ENCODE data around the gene PHF21B. TPM values are rescaled to one million over a fixed set of nuclear protein-coding genes. Genes with fewer than 3 reads are reported as not detected.
A peak's percentile ranks its signal among the peaks of the same experiment; 100 is the strongest.

Gene PHF21B
- total and polyA plus RNA-seq, 2 of the 8 experiments (the other 6 are each of a cell fraction or from before 2014, with no cell fraction given), result 19.3 to 68.1 TPM

DNA sequence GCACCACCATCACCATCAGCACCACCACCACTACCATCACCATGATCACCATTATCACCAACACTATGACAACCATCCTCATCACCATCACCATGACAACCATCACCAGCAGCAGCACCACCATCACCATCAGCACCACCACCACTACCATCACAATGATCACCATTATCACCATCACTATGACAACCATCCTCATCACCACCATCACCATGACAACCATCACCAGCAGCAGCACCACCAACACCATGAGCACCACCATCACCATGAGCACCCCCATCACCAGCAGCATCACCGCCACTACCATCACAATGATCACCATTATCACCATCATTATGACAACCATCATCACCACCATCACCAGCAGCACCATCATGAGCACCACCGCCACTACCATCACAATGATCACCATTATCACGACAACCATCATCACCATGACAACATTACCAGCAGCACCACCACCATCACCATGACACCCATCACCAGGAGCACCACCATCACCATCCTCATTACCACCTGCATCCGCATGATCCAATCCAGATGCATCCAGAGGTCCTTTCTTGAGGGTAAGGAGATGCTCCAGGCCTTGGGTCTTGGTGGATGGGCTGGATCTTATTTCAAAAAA lies 23.8 kb downstream of the PHF21B start:
- Histone ChIP-seq H4K8ac (ENCODE audit: extremely low read depth, insufficient read depth, low read length) (no peak overlapping the region), H3K56ac (replicated peaks; ENCODE audit: insufficient read length, low read depth, low read length) (no peak overlapping the region)
- FAIRE-seq, result no peak

More for the DNA sequence above, 23.8 kb downstream of the PHF21B start:
- ChIA-PET CTCF (ENCODE audit: partially characterized antibody) (interaction anchor here (0.5 to 1.3 kb wide), 2 partner anchors 9 to 98 kb away, joined by 4 to 5 read pairs; no protein-coding TSS in a partner anchor), POLR2A (ENCODE audit: partially characterized antibody) (interaction anchor here (1.0 to 17.9 kb wide), 9 partner anchors 9 to 63 kb away, joined by 3 to 224 read pairs (median 7); partner anchors contain the start of gene PHF21B)
- Histone ChIP-seq H2BK5ac (ENCODE audit: low read depth, low read length) (no peak overlapping the region), H3K4me1 (replicated peaks in 1 of 4; ENCODE audit: control insufficient read depth in 3 of 4, insufficient read depth in 4 of 4, low read length in 3 of 4) (peaks cover 0 to 5% (median 2%) of the 10 kb centered on the region in 4 experiments; a peak in 3 of 7 replicates), H2BK20ac (ENCODE audit: low read length) (no peak overlapping the region), H3K36me3 (ENCODE audit: control insufficient read depth in 2 of 4, insufficient read depth in 4 of 4, low read length in 3 of 4) (peaks cover 0 to 53% (median 31%) of the 10 kb centered on the region in 4 experiments; a peak in 5 of 8 replicates), H4K5ac (ENCODE audit: insufficient read length, low read depth, low read length) (no peak overlapping the region), H3K4me2 (ENCODE audit: insufficient read depth in 1 of 2, low read depth in 2 of 2, low read length in 2 of 2) (peak overlapping the region in 1 of 2 experiments; percentile 10; a peak in 1 of 4 replicates), H3K4me3 (ENCODE audit: extremely low read depth in 1 of 4, insufficient read depth in 2 of 4, low read depth in 3 of 4, low read length in 4 of 4) (no peak overlapping the region), H3K27me3 (replicated peaks in 1 of 4; ENCODE audit: control insufficient read depth in 3 of 4, extremely low read depth in 1 of 4, insufficient read depth in 3 of 4, low read length in 3 of 4) (no peaks in the 10 kb centered on the region), H3K9ac (replicated peaks in 1 of 4; ENCODE audit: extremely low read depth in 1 of 4, low read depth in 3 of 4, low read length in 3 of 4) (no peak overlapping the region), H3K4ac (replicated peaks; ENCODE audit: insufficient read length, low read depth, low read length) (no peak overlapping the region), H4K91ac (replicated peaks; ENCODE audit: insufficient read length, low read length) (no peak overlapping the region), H2AK5ac (ENCODE audit: low read depth, low read length) (no peak overlapping the region), H3K79me1 (ENCODE audit: low read depth, low read length) (peaks cover 42% of the 10 kb centered on the region), H2BK12ac (ENCODE audit: low read depth, low read length) (no peak overlapping the region), H4K20me1 (replicated peaks in 1 of 2; ENCODE audit: control insufficient read depth in 1 of 2, insufficient read depth in 2 of 2, low read length in 2 of 2) (peaks cover 45 to 56% of the 10 kb centered on the region in 2 experiments), H3K9me3 (ENCODE audit: insufficient read depth in 2 of 2, low read depth in 1 of 2, low read length in 1 of 2) (peaks cover 0 to 4% of the 10 kb centered on the region in 2 experiments; a peak in 1 of 4 replicates), H2AFZ (ENCODE audit: low read length) (no peak overlapping the region), H3K79me2 (ENCODE audit: control insufficient read depth in 1 of 2, insufficient read depth in 2 of 2, low read length in 2 of 2) (peaks cover 43 to 97% of the 10 kb centered on the region in 2 experiments), H3K14ac (ENCODE audit: insufficient read length) (no peak overlapping the region), H2BK120ac (replicated peaks; ENCODE audit: low read depth, low read length) (no peak overlapping the region), H2BK15ac (ENCODE audit: low read length) (no peak overlapping the region), H3K23me2 (ENCODE audit: low read depth, low read length) (peaks cover 10% of the 10 kb centered on the region; the same call in 1 of the 2 replicates), H3K27ac (ENCODE audit: low read depth, low read length) (no peak overlapping the region), H3K23ac (ENCODE audit: insufficient read length) (no peak overlapping the region), H3K18ac (ENCODE audit: extremely low read depth, low read length) (no peak overlapping the region)
- DNase-seq (ENCODE audit: low read depth in 1 of 2, low spot score in 2 of 2), result no peak
- TF ChIP-seq POLR2AphosphoS5 (IDR thresholded peaks at IDR 0.05; ENCODE audit: low read depth, low read length) (peak; percentile 61; the same call in 1 of the 2 replicates), POU5F1 (IDR thresholded peaks at IDR 0.05; ENCODE audit: low read depth, low read length) (no peak)
- WGBS, 2 experiments (ENCODE audit: extremely low coverage in 1 of 2, insufficient coverage in 1 of 2, insufficient read length in 1 of 2, insufficient replicate concordance in 2 of 2, low coverage in 1 of 2, low lambda C conversion rate in 2 of 2, missing lambda C conversion rate in 1 of 2), result 82% methylated on average over 4 of the region's 4 CpGs; no CpG with 5 or more reads in 1 of the 2 experiments

Measured in H1 (cell line).